Measurements from ENCODE around the gene CBR1. TPM values are rescaled to one million over a fixed set of nuclear protein-coding genes. Genes with fewer than 3 reads are reported as not detected.
A peak's percentile ranks its signal among the peaks of the same experiment; 100 is the strongest.

CBR1 gene
- total and polyA plus RNA-seq, 2 of the 13 experiments (the other 11 are each of a cell fraction or from before 2014, with no cell fraction given) = 33.7 to 38.7 TPM

- Histone ChIP-seq H3K9ac (ENCODE audit: insufficient read depth, low read depth, low read length) (no peak overlapping the region), H3K4me1 (ENCODE audit: insufficient read depth, low read length) (peaks cover 25% of the 10 kb centered on the region), H3K4me3 (replicated peaks in 1 of 3; ENCODE audit: insufficient read depth in 1 of 3, low read depth in 2 of 3, low read length in 3 of 3) (no peak overlapping the region), H4K20me1 (ENCODE audit: insufficient read depth, low read length) (no peaks in the 10 kb centered on the region), H3K9me3 (ENCODE audit: low read length) (no peaks in the 10 kb centered on the region), H3K36me3 (replicated peaks in 1 of 2; ENCODE audit: control insufficient read depth in 1 of 2, insufficient read depth in 2 of 2, low read length in 2 of 2) (peaks cover 27 to 66% of the 10 kb centered on the region in 2 experiments; a peak in 4 of 5 replicates), H3K27me3 (ENCODE audit: control insufficient read depth in 1 of 2, insufficient read depth in 2 of 2, low read length in 2 of 2) (no peaks in the 10 kb centered on the region; a peak in 1 of 5 replicates), H3K4me2 (ENCODE audit: low read depth, low read length) (no peak overlapping the region), H3K79me2 (ENCODE audit: insufficient read depth, low read length) (peaks cover 7% of the 10 kb centered on the region), H3K27ac (ENCODE audit: extremely low read length, insufficient read depth, low read length) (no peak overlapping the region), H2AFZ (ENCODE audit: low read length) (no peak overlapping the region)
- WGBS (ENCODE audit: low lambda C conversion rate) = 100% methylated on average over 3 of the region's 3 CpGs
- no peak for FAIRE-seq
- in situ Hi-C loops (cut with HindIII; ENCODE audit: extremely low pct_ligation_motif_present, low pct_unique_long_range_greater_than_20kb) = no loop called here
- no peak for TF ChIP-seq ZNF567 (CRISPR knock-in tag; IDR thresholded peaks at IDR 0.05; ENCODE audit: borderline replicate concordance)
- TF ChIP-seq GPN1 (CRISPR knock-in tag; IDR thresholded peaks at IDR 0.05; ENCODE audit: borderline replicate concordance) = no peak
- TF ChIP-seq HNF4G (IDR thresholded peaks at IDR 0.05; ENCODE audit: borderline replicate concordance, low read depth, low read length) = no peak
- TF ChIP-seq HNF4G (CRISPR knock-in tag; IDR thresholded peaks at IDR 0.05; ENCODE audit: borderline replicate concordance, low read depth) = no peak
- no peak for TF ChIP-seq ZNF232 (CRISPR knock-in tag; IDR thresholded peaks at IDR 0.05; ENCODE audit: borderline replicate concordance)
- no peak for TF ChIP-seq IRF9 (CRISPR knock-in tag; IDR thresholded peaks at IDR 0.05; ENCODE audit: borderline replicate concordance)
- TF ChIP-seq MIER3 (CRISPR knock-in tag; IDR thresholded peaks at IDR 0.05; ENCODE audit: borderline replicate concordance) = no peak
- ChIA-PET CTCF (ENCODE audit: low intra/inter-chr PET ratio, low total read pairs) (no interaction called here), POLR2A (no interaction called here)
- no peak for DNase-seq (ENCODE audit: low spot score)
- intact Hi-C loops (cut with micrococcal nuclease; ENCODE audit: unreplicated experiment) = no loop called here
- BruUV-seq (replicated peaks) = no TSS peak
- ATAC-seq = no peak
Observed at GRCh38 chr21:36055551-36055950, 14.3 kb upstream of the CBR1 start.

- no peaks in the 10 kb centered on the region for H3K9me3 ChIP-seq (ENCODE audit: low read length)
- H3K4me2 ChIP-seq (ENCODE audit: low read depth, low read length) = peak overlapping the region; percentile 85
- ChIA-PET CTCF (ENCODE audit: low intra/inter-chr PET ratio, low total read pairs) (no interaction called here), POLR2A (interaction anchor here (0.7 to 2.3 kb wide), 6 partner anchors 11 to 1170 kb away, joined by 4 to 23 read pairs (median 12); partner anchors contain the start of gene CBR1)
- DNase-seq (ENCODE audit: low spot score) = no peak
- BruUV-seq (replicated peaks) = TSS peak; percentile 54
- H4K20me1 ChIP-seq (ENCODE audit: insufficient read depth, low read length) = no peaks in the 10 kb centered on the region
- H3K4me3 ChIP-seq (replicated peaks in 1 of 3; ENCODE audit: insufficient read depth in 1 of 3, low read depth in 2 of 3, low read length in 3 of 3) = peak overlapping the region; percentile 80 to 96 (median 82)
- no peaks in the 10 kb centered on the region for H3K27me3 ChIP-seq (ENCODE audit: control insufficient read depth in 1 of 2, insufficient read depth in 2 of 2, low read length in 2 of 2)
- no peak for FAIRE-seq
- H3K36me3 ChIP-seq (replicated peaks in 1 of 2; ENCODE audit: control insufficient read depth in 1 of 2, insufficient read depth in 2 of 2, low read length in 2 of 2) = peaks cover 17 to 37% of the 10 kb centered on the region in 2 experiments; a peak in 4 of 5 replicates
- H3K9ac ChIP-seq (ENCODE audit: insufficient read depth, low read depth, low read length) = peak overlapping the region; percentile 78
- peak; percentile 82 for ATAC-seq
- no peak overlapping the region for H2AFZ ChIP-seq (ENCODE audit: low read length)
- H3K4me1 ChIP-seq (ENCODE audit: insufficient read depth, low read length) = peaks cover 35% of the 10 kb centered on the region
- H3K79me2 ChIP-seq (ENCODE audit: insufficient read depth, low read length) = peaks cover 7% of the 10 kb centered on the region
- intact Hi-C loops (cut with micrococcal nuclease; ENCODE audit: unreplicated experiment) = loop anchor here (5.0 kb wide), 1 partner anchor 53 kb away; no protein-coding TSS in a partner anchor
- H3K27ac ChIP-seq (ENCODE audit: extremely low read length, insufficient read depth, low read length) = peak overlapping the region; percentile 80
- in situ Hi-C loops (cut with HindIII; ENCODE audit: extremely low pct_ligation_motif_present, low pct_unique_long_range_greater_than_20kb) = no loop called here
- WGBS (ENCODE audit: low lambda C conversion rate) = 8% methylated on average over 2 of the region's 34 CpGs
- TF ChIP-seq ZNF879 (CRISPR knock-in tag; IDR thresholded peaks at IDR 0.05) (peak; percentile 60), ZNF660 (CRISPR knock-in tag; IDR thresholded peaks at IDR 0.05; ENCODE audit: borderline replicate concordance, low read depth) (no peak), MAX (IDR thresholded peaks at IDR 0.05) (peak; percentile 40; the same call in 1 of the 2 replicates), ZNF414 (CRISPR knock-in tag; IDR thresholded peaks at IDR 0.05) (0 out of 2 replicates have a peak, but pooled peaks have one; percentile 31), ZNF260 (CRISPR knock-in tag; IDR thresholded peaks at IDR 0.05; ENCODE audit: borderline replicate concordance, low read depth) (no peak), ZNF446 (CRISPR knock-in tag; IDR thresholded peaks at IDR 0.05) (0 out of 2 replicates have a peak, but pooled peaks have one; percentile 14), FOXJ3 (CRISPR knock-in tag; IDR thresholded peaks at IDR 0.05; ENCODE audit: borderline replicate concordance) (0 out of 2 replicates have a peak, but pooled peaks have one; percentile 10), ZFP91 (CRISPR knock-in tag; IDR thresholded peaks at IDR 0.05; ENCODE audit: borderline replicate concordance) (no peak)
Observed at GRCh38 chr21:36059823-36060158, 10.0 kb upstream of the CBR1 start.
